HEK293 (cell line): ENCODE data around the gene SLC22A14.

Experiments used
- CTCF ChIA-PET: fragments of 350-600 bp; formaldehyde crosslinking; extraction: SDS; loops from one replicate; lab custom pipeline; 2021; ENCODE audit warnings: antibody characterized with exemption; lab: Yijun Ruan, JAX
- POLR2A ChIA-PET: fragments of 300-600 bp; formaldehyde crosslinking; extraction: SDS; loops from one replicate; lab custom pipeline; 2020; ENCODE audit warnings: antibody characterized with exemption, inconsistent platforms; lab: Yijun Ruan, JAX
- H3K27ac ChIP-seq: fragments of 200-500 bp; sonication (Bioruptor generic); 2 replicates; pipeline ENCODE4 v1.5.1; 2014; ENCODE audit warnings: low read depth, low read length, control low read depth, inconsistent platforms; ENCODE audit errors: extremely low read depth
- H3K36me3 ChIP-seq, 2 experiments: fragments of 200-500 bp in 1 of 2; sonication (Bioruptor generic) in 1 of 2; 1 replicate in 1 of 2; 2 replicates in 1 of 2; pipeline ENCODE4 v1.5.1; 2014 to 2017; ENCODE audit warnings: inconsistent platforms in 2 of 2, low read length in 2 of 2; ENCODE audit not compliant: control insufficient read depth in 2 of 2, insufficient read depth in 1 of 2
- H3K4me1 ChIP-seq: fragments of 200-500 bp; sonication (Bioruptor generic); 2 replicates; pipeline ENCODE4 v1.5.1; 2014; ENCODE audit warnings: mild to moderate bottlenecking, low read length, inconsistent platforms; ENCODE audit not compliant: control insufficient read depth, insufficient read depth
- H3K4me3 ChIP-seq: 2 replicates; pipeline ENCODE4 v1.5.1; 2011; ENCODE audit warnings: low read depth, mild to moderate bottlenecking, control low read depth, low read length, moderate library complexity
- H3K9me3 ChIP-seq: fragments of 200-500 bp; sonication (Bioruptor generic); 2 replicates; pipeline ENCODE4 v1.5.1; 2014; ENCODE audit warnings: low read depth, low read length, inconsistent platforms; ENCODE audit not compliant: control insufficient read depth, insufficient read depth
- BCL11A ChIP-seq: fragments of 450-650 bp; formaldehyde crosslinking; IDR thresholded peaks from 2 replicates; pipeline ENCODE4 v1.5.1; 2016; ENCODE audit warnings: low read depth, missing biosample characterization, missing genetic modification characterization
- MYNN ChIP-seq: fragments of 450-650 bp; formaldehyde crosslinking; IDR thresholded peaks from 2 replicates; pipeline ENCODE4 v1.5.1; 2016; ENCODE audit warnings: missing biosample characterization, missing genetic modification characterization, borderline replicate concordance
- ZBTB48 ChIP-seq: fragments of 450-650 bp; formaldehyde crosslinking; IDR thresholded peaks from 2 replicates; pipeline ENCODE4 v1.5.1; 2016; ENCODE audit warnings: missing biosample characterization, missing genetic modification characterization
- ZEB2 ChIP-seq: fragments of 450-650 bp; formaldehyde crosslinking; IDR thresholded peaks from 2 replicates; pipeline ENCODE4 v1.5.1; 2016; ENCODE audit warnings: missing biosample characterization, missing genetic modification characterization
- ZFP3 ChIP-seq: fragments of 450-650 bp; formaldehyde crosslinking; IDR thresholded peaks from 2 replicates; pipeline ENCODE4 v1.5.1; 2016; ENCODE audit warnings: low read depth, missing biosample characterization, missing genetic modification characterization
- ZFP69B ChIP-seq: fragments of 450-650 bp; formaldehyde crosslinking; IDR thresholded peaks from 2 replicates; pipeline ENCODE4 v1.5.1; 2016; ENCODE audit warnings: missing biosample characterization, missing genetic modification characterization
- ZNF132 ChIP-seq: fragments of 450-650 bp; formaldehyde crosslinking; IDR thresholded peaks from 2 replicates; pipeline ENCODE4 v1.5.1; 2017; ENCODE audit warnings: missing biosample characterization, missing genetic modification characterization, borderline replicate concordance
- ZNF19 ChIP-seq: fragments of 450-650 bp; formaldehyde crosslinking; IDR thresholded peaks from 2 replicates; pipeline ENCODE4; 2016; ENCODE audit warnings: missing biosample characterization, missing genetic modification characterization, low read depth
- ZNF2 ChIP-seq: fragments of 450-650 bp; formaldehyde crosslinking; IDR thresholded peaks from 2 replicates; pipeline ENCODE4 v1.5.1; 2016; ENCODE audit warnings: missing biosample characterization, missing genetic modification characterization
- ZNF202 ChIP-seq: fragments of 450-650 bp; formaldehyde crosslinking; IDR thresholded peaks from 2 replicates; pipeline ENCODE4 v1.5.1; 2016; ENCODE audit warnings: missing biosample characterization, missing genetic modification characterization, borderline replicate concordance
- ZNF223 ChIP-seq: fragments of 450-650 bp; formaldehyde crosslinking; IDR thresholded peaks from 2 replicates; pipeline ENCODE4 v1.5.1; 2016; ENCODE audit warnings: missing biosample characterization, missing genetic modification characterization
- ZNF24 ChIP-seq: fragments of 450-650 bp; formaldehyde crosslinking; IDR thresholded peaks from 2 replicates; pipeline ENCODE4 v1.5.1; 2016; ENCODE audit warnings: missing biosample characterization, missing genetic modification characterization
- ZNF354C ChIP-seq: fragments of 450-650 bp; formaldehyde crosslinking; IDR thresholded peaks from 2 replicates; pipeline ENCODE4 v1.5.1; 2016; ENCODE audit warnings: missing biosample characterization, missing genetic modification characterization, low read depth, borderline replicate concordance
- ZNF514 ChIP-seq: fragments of 450-650 bp; formaldehyde crosslinking; IDR thresholded peaks from 2 replicates; pipeline ENCODE4 v1.5.1; 2016; ENCODE audit warnings: missing biosample characterization, missing genetic modification characterization
- ZNF521 ChIP-seq: fragments of 450-650 bp; formaldehyde crosslinking; IDR thresholded peaks from 2 replicates; pipeline ENCODE4 v1.5.1; 2017; ENCODE audit warnings: missing biosample characterization, mild to moderate bottlenecking, missing genetic modification characterization
- ZNF560 ChIP-seq: fragments of 450-650 bp; formaldehyde crosslinking; IDR thresholded peaks from 2 replicates; pipeline ENCODE4 v1.5.1; 2017; ENCODE audit warnings: missing biosample characterization, missing genetic modification characterization, borderline replicate concordance
- ZNF768 ChIP-seq: fragments of 450-650 bp; formaldehyde crosslinking; IDR thresholded peaks from 2 replicates; pipeline ENCODE4 v1.5.1; 2018; ENCODE audit warnings: missing biosample characterization, mild to moderate bottlenecking, missing genetic modification characterization
- ZNF830 ChIP-seq: fragments of 450-650 bp; IDR thresholded peaks from 2 replicates; pipeline ENCODE4 v1.5.0; 2018; ENCODE audit warnings: missing biosample characterization, missing genetic modification characterization, low read depth, mild to moderate bottlenecking, moderate library complexity
- ZSCAN16 ChIP-seq: fragments of 450-650 bp; formaldehyde crosslinking; IDR thresholded peaks from 2 replicates; pipeline ENCODE4 v1.5.1; 2016; ENCODE audit warnings: missing biosample characterization, missing genetic modification characterization
- ZXDB ChIP-seq: fragments of 450-650 bp; formaldehyde crosslinking; IDR thresholded peaks from 2 replicates; pipeline ENCODE4 v1.5.1; 2016; ENCODE audit warnings: missing biosample characterization, missing genetic modification characterization
- TF ChIP-seq, protein P1 (sequence below): fragments of 450-650 bp; formaldehyde crosslinking; IDR thresholded peaks from 2 replicates; pipeline ENCODE4 v1.5.1; 2016; ENCODE audit warnings: missing biosample characterization, missing genetic modification characterization
- TF ChIP-seq, protein P2 (sequence below): fragments of 450-650 bp; formaldehyde crosslinking; IDR thresholded peaks from 2 replicates; pipeline ENCODE4 v1.5.1; 2016; ENCODE audit warnings: missing biosample characterization, missing genetic modification characterization, borderline replicate concordance
- TF ChIP-seq, protein P3 (sequence below): fragments of 450-650 bp; formaldehyde crosslinking; IDR thresholded peaks from 2 replicates; pipeline ENCODE4 v1.5.1; 2016; ENCODE audit warnings: missing biosample characterization, missing genetic modification characterization, low read depth
- TF ChIP-seq, protein P4 (sequence below): fragments of 450-650 bp; formaldehyde crosslinking; optimal IDR thresholded peaks from 2 replicates; pipeline ENCODE3; 2016; ENCODE audit warnings: missing biosample characterization, mild to moderate bottlenecking, missing genetic modification characterization

SLC22A14 gene

DNA sequence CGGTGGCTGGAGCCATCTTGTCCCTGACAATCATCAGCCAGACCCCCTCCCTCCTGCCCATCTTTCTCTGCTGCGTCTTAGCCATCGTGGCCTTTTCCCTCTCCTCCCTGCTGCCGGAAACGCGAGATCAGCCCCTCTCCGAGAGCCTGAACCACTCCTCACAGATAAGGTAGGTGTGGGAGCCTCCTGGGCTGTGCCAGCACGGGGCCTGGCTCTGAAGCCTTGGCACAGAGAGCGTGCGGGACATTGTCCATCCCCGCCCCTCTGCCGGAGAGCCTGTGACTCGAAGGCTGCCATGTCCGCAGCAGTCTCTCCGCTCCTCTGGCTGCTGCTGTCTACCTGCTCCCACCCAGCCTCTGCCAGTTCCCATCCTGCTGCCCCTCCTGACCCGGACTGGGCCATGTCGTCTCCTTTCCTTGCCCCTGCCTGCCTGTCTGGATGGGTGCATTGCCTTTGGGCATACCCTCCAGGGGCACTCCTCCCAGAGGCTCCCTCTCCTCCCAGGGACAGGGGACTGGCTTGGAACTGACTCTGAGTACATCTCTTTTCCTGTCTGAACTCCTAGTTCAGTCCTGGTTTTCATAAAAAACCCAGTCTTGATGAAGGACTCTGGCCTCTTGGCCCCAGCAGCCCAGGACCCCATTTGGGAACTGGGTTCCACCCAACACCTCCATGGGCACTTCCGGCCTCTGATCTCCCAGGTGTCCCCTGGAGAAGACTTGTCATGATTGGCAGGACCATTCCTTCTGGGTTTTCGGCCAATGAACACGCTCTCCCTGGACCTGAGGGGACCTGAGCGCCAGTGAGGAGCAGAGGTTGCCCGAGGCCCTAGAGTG is 34.5 kb downstream of the SLC22A14 start:
- TF ChIP-seq, protein P1, sequence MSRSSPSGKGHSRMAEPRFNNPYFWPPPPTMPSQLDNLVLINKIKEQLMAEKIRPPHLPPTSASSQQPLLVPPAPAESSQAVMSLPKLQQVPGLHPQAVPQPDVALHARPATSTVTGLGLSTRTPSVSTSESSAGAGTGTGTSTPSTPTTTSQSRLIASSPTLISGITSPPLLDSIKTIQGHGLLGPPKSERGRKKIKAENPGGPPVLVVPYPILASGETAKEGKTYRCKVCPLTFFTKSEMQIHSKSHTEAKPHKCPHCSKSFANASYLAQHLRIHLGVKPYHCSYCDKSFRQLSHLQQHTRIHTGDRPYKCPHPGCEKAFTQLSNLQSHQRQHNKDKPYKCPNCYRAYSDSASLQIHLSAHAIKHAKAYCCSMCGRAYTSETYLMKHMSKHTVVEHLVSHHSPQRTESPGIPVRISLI (tag by site-specific recombination), result no peak
- TF ChIP-seq ZXDB, result no peak
- no peak for TF ChIP-seq ZNF514
- TF ChIP-seq ZNF24, result no peak
- TF ChIP-seq, protein P2, sequence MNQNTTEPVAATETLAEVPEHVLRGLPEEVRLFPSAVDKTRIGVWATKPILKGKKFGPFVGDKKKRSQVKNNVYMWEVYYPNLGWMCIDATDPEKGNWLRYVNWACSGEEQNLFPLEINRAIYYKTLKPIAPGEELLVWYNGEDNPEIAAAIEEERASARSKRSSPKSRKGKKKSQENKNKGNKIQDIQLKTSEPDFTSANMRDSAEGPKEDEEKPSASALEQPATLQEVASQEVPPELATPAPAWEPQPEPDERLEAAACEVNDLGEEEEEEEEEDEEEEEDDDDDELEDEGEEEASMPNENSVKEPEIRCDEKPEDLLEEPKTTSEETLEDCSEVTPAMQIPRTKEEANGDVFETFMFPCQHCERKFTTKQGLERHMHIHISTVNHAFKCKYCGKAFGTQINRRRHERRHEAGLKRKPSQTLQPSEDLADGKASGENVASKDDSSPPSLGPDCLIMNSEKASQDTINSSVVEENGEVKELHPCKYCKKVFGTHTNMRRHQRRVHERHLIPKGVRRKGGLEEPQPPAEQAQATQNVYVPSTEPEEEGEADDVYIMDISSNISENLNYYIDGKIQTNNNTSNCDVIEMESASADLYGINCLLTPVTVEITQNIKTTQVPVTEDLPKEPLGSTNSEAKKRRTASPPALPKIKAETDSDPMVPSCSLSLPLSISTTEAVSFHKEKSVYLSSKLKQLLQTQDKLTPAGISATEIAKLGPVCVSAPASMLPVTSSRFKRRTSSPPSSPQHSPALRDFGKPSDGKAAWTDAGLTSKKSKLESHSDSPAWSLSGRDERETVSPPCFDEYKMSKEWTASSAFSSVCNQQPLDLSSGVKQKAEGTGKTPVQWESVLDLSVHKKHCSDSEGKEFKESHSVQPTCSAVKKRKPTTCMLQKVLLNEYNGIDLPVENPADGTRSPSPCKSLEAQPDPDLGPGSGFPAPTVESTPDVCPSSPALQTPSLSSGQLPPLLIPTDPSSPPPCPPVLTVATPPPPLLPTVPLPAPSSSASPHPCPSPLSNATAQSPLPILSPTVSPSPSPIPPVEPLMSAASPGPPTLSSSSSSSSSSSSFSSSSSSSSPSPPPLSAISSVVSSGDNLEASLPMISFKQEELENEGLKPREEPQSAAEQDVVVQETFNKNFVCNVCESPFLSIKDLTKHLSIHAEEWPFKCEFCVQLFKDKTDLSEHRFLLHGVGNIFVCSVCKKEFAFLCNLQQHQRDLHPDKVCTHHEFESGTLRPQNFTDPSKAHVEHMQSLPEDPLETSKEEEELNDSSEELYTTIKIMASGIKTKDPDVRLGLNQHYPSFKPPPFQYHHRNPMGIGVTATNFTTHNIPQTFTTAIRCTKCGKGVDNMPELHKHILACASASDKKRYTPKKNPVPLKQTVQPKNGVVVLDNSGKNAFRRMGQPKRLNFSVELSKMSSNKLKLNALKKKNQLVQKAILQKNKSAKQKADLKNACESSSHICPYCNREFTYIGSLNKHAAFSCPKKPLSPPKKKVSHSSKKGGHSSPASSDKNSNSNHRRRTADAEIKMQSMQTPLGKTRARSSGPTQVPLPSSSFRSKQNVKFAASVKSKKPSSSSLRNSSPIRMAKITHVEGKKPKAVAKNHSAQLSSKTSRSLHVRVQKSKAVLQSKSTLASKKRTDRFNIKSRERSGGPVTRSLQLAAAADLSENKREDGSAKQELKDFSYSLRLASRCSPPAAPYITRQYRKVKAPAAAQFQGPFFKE, result no peak
- no peak for TF ChIP-seq ZNF132 (tag by site-specific recombination)
- TF ChIP-seq ZFP69B (tag by site-specific recombination), result no peak
- no peak for TF ChIP-seq ZNF19
- TF ChIP-seq MYNN, result no peak
- TF ChIP-seq ZFP3 (tag by site-specific recombination), result no peak
- no peaks in the 10 kb centered on the region for H3K36me3 ChIP-seq
- CTCF ChIA-PET, result no interaction called here
- no peaks in the 10 kb centered on the region for H3K9me3 ChIP-seq
- H3K27ac ChIP-seq, result no peak overlapping the region
- POLR2A ChIA-PET, result no interaction called here
- no peak overlapping the region for H3K4me3 ChIP-seq
- no peaks in the 10 kb centered on the region for H3K4me1 ChIP-seq

DNA sequence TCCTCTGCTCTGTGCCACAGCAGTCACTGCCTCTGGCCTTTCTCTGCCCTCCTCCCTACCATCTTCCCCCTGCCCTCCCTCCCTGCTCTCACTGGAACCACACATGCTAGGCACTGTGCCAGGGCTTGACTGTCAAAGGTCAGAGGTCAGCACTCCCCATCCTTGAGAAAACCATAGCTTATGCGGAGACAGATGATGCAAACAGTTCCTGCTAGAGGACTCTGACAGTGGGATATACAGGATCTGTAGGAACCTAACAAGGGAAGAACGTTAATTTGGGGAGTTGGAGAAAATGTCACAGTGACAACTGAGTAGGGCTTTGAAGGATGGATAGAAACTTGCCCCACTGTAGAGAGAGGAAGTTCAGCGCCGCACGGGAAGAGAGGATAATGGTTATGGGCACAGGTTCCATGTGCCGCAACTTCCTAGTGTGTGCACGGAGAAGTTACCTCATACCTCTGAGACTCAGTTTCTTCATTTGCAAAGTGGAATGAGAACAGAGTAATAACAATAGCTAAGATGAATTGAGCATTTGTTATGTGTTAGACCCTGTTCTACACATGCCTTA is 35.2 kb downstream of the SLC22A14 start:
- ChIA-PET CTCF (no interaction called here), POLR2A (no interaction called here)

More for the DNA sequence above, 35.2 kb downstream of the SLC22A14 start:
- Histone ChIP-seq H3K36me3 (no peaks in the 10 kb centered on the region), H3K27ac (no peak overlapping the region), H3K9me3 (no peaks in the 10 kb centered on the region), H3K4me1 (no peaks in the 10 kb centered on the region), H3K4me3 (no peak overlapping the region)
- no peak for TF ChIP-seq ZBTB48 (tag by site-specific recombination)
- no peak for TF ChIP-seq ZNF2 (tag by site-specific recombination)
- TF ChIP-seq MYNN, result no peak
- TF ChIP-seq, protein P3, sequence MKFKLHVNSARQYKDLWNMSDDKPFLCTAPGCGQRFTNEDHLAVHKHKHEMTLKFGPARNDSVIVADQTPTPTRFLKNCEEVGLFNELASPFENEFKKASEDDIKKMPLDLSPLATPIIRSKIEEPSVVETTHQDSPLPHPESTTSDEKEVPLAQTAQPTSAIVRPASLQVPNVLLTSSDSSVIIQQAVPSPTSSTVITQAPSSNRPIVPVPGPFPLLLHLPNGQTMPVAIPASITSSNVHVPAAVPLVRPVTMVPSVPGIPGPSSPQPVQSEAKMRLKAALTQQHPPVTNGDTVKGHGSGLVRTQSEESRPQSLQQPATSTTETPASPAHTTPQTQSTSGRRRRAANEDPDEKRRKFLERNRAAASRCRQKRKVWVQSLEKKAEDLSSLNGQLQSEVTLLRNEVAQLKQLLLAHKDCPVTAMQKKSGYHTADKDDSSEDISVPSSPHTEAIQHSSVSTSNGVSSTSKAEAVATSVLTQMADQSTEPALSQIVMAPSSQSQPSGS (tag by site-specific recombination), result no peak
- TF ChIP-seq, protein P4, sequence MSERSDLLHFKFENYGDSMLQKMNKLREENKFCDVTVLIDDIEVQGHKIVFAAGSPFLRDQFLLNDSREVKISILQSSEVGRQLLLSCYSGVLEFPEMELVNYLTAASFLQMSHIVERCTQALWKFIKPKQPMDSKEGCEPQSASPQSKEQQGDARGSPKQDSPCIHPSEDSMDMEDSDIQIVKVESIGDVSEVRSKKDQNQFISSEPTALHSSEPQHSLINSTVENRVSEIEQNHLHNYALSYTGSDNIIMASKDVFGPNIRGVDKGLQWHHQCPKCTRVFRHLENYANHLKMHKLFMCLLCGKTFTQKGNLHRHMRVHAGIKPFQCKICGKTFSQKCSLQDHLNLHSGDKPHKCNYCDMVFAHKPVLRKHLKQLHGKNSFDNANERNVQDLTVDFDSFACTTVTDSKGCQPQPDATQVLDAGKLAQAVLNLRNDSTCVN (tag by site-specific recombination), result no peak
- no peak for TF ChIP-seq ZEB2 (tag by site-specific recombination)
- no peak for TF ChIP-seq ZNF223 (tag by site-specific recombination)
- TF ChIP-seq BCL11A (tag by site-specific recombination), result no peak
- no peak for TF ChIP-seq ZNF830 (tag by site-specific recombination)
- TF ChIP-seq ZNF768, result no peak
- no peak for TF ChIP-seq ZNF521 (tag by site-specific recombination)
- TF ChIP-seq ZNF202 (tag by site-specific recombination), result no peak
- no peak for TF ChIP-seq ZNF560 (tag by site-specific recombination)
- no peak for TF ChIP-seq ZNF354C (tag by site-specific recombination)
- no peak for TF ChIP-seq ZSCAN16 (tag by site-specific recombination)
